Activated naive CD8-positive, alpha-beta T cell treated with anti-CD3 and anti-CD28 coated beads, Interleukin-2, amount 50 U/mL, for 24 hours (primary cell): Measurements from ENCODE around the gene DDAH1.

ENCODE experiments used
- ATAC-seq: fragments of 150-1000 bp; cut with Tn5 transposase; one replicate; pipeline ENCODE4 v1.10.0; 2021
- DNase-seq: peaks from one replicate; pipeline ENCODE4 v3.0.0; 2021
- H3K27ac Mint-ChIP-seq: one replicate; pipeline ENCODE4 v1.8.0; 2021; ENCODE audit warnings: mild to moderate bottlenecking, mixed read lengths
- H3K27me3 Mint-ChIP-seq: one replicate; pipeline ENCODE4 v1.8.0; 2021; ENCODE audit warnings: mixed read lengths
- H3K36me3 Mint-ChIP-seq: one replicate; pipeline ENCODE4 v1.8.0; 2021; ENCODE audit warnings: low read depth, mixed read lengths
- H3K4me1 Mint-ChIP-seq: one replicate; pipeline ENCODE4 v1.8.0; 2021; ENCODE audit warnings: mixed read lengths
- H3K4me3 Mint-ChIP-seq: one replicate; pipeline ENCODE4 v1.8.0; 2021; ENCODE audit warnings: mild to moderate bottlenecking, moderate library complexity, mixed read lengths
- H3K9me3 Mint-ChIP-seq: one replicate; pipeline ENCODE4 v1.8.0; 2021; ENCODE audit warnings: mixed read lengths

DDAH1 gene

GRCh38 chr1:85438353-85438752 is 26.6 kb downstream of the DDAH1 start:
- H3K4me1 Mint-ChIP-seq = no peaks in the 10 kb centered on the region
- peaks cover 3% of the 10 kb centered on the region for H3K27me3 Mint-ChIP-seq
- no peak overlapping the region for H3K4me3 Mint-ChIP-seq
- no peaks in the 10 kb centered on the region for H3K36me3 Mint-ChIP-seq
- H3K9me3 Mint-ChIP-seq = no peaks in the 10 kb centered on the region
- H3K27ac Mint-ChIP-seq = no peak overlapping the region
- ATAC-seq (no peak), DNase-seq (no peak)

- Mint-ChIP-seq H3K9me3 (no peaks in the 10 kb centered on the region), H3K36me3 (no peaks in the 10 kb centered on the region), H3K4me3 (no peak overlapping the region), H3K27ac (no peak overlapping the region), H3K4me1 (no peaks in the 10 kb centered on the region), H3K27me3 (peaks cover 3% of the 10 kb centered on the region)
- DNase-seq (no peak), ATAC-seq (no peak)
Observed at GRCh38 chr1:85437139-85437538, 27.8 kb downstream of the DDAH1 start.

DNA sequence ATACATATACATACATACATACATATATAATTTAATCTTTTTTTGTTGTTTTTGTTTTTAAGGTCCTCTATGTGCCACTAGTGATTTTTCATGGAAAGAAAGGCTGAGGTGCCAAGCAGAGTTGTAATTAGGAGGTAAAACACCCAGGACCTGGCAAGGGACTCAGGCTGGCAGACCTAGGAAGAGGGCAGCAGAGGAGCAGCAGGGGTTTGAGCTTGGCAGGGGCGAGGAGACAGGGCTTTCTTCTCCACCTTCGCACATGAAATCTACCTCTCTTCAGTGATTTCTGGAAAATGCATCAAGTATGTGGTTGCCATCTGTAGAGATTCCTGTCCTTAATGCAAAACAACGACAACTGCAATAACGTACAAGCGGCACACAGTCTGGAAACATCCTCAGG is 31.9 kb downstream of the DDAH1 start:
- peaks cover 4% of the 10 kb centered on the region for H3K27me3 Mint-ChIP-seq
- peaks cover 1% of the 10 kb centered on the region for H3K9me3 Mint-ChIP-seq
- no peak overlapping the region for H3K27ac Mint-ChIP-seq
- H3K4me1 Mint-ChIP-seq = no peaks in the 10 kb centered on the region
- ATAC-seq (no peak), DNase-seq (no peak)
- no peaks in the 10 kb centered on the region for H3K36me3 Mint-ChIP-seq
- H3K4me3 Mint-ChIP-seq = no peak overlapping the region

- no peaks in the 10 kb centered on the region for H3K4me1 Mint-ChIP-seq
Observed at GRCh38 chr1:85428471-85429089, 36.4 kb downstream of the DDAH1 start.

GRCh38 chr1:85427849-85428248 is 37.1 kb downstream of the DDAH1 start:
- Mint-ChIP-seq H3K4me1 (no peaks in the 10 kb centered on the region), H3K36me3 (no peaks in the 10 kb centered on the region), H3K4me3 (no peak overlapping the region), H3K9me3 (peaks cover 8% of the 10 kb centered on the region), H3K27me3 (peaks cover 5% of the 10 kb centered on the region), H3K27ac (no peak overlapping the region)
- DNase-seq = no peak
- no peak for ATAC-seq

More at GRCh38 chr1:85428471-85429089, 36.4 kb downstream of the DDAH1 start:
- Mint-ChIP-seq H3K36me3 (no peaks in the 10 kb centered on the region), H3K9me3 (peaks cover 8% of the 10 kb centered on the region), H3K27me3 (peaks cover 5% of the 10 kb centered on the region), H3K27ac (no peak overlapping the region), H3K4me3 (no peak overlapping the region)
- ATAC-seq = no peak
- DNase-seq = no peak

DNA sequence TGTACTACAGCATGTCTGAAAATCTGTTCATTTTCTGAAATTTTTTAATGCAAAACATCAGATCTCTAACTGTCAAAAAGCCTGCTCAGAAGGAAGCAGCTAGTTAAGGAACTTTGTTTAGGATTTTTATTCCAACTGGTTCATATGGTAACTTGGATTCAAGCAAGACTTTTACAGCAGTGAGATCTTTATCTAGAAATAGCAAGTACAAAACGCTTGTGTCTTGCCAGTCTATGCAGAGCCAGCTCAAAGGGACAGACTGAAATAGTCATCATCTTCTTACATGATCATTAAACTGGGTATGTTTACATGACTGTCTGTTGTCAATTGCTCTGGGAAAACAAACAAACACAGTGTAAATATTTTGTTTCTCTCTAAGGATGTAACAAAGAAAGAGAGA is 37.6 kb downstream of the DDAH1 start:
- no peak overlapping the region for H3K27ac Mint-ChIP-seq
- H3K9me3 Mint-ChIP-seq = peaks cover 8% of the 10 kb centered on the region

DNA sequence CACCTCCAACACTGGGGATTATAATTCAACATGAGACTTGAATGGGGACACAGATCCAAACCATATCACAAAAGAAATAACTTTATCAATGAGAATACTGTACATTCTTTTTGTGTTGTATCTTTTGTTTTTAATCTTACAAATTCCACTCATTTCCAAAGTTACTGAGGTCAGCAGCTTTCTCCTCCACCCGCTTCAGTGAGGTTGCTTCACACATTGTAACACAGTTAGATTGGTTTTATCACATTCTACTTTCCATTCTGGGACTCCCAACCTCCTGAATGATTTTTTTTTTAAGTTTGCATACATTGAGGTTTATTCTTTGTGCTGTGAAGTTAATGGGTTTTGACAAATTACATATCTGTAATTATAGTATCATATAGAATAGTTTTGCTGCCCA is 43.8 kb downstream of the DDAH1 start:
- no peaks in the 10 kb centered on the region for H3K36me3 Mint-ChIP-seq
- DNase-seq = no peak
- H3K9me3 Mint-ChIP-seq = peaks cover 5% of the 10 kb centered on the region
- no peak for ATAC-seq
- H3K27me3 Mint-ChIP-seq = peaks cover 2% of the 10 kb centered on the region
- H3K4me1 Mint-ChIP-seq = no peaks in the 10 kb centered on the region
- H3K27ac Mint-ChIP-seq = no peak overlapping the region
- H3K4me3 Mint-ChIP-seq = no peak overlapping the region

More for the DNA sequence above, 37.6 kb downstream of the DDAH1 start:
- Mint-ChIP-seq H3K36me3 (no peaks in the 10 kb centered on the region), H3K4me1 (no peaks in the 10 kb centered on the region), H3K4me3 (no peak overlapping the region), H3K27me3 (peaks cover 5% of the 10 kb centered on the region)
- ATAC-seq (no peak), DNase-seq (no peak)

DNA sequence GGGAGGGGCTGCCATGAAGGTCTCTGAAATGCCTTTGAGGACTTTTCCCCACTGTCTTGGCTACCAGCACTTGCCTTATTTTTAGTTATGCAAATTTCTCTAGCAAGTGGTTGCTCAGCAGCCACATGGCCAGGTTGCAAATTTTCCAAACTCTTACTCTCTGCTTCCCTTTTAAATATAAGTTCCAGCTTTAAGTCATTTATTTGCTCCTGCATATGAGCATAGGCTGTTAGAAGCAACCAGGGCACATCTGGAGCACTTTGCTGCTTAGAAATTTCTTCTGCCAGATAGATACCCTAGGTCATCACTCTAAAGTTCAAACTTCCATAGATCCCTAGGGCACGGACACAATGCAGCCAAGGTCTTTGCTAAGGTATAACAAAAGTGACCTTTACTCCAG is 44.8 kb downstream of the DDAH1 start:
- no peak for DNase-seq
- no peak for ATAC-seq
- peaks cover under 1% of the 10 kb centered on the region for H3K27me3 Mint-ChIP-seq
- no peak overlapping the region for H3K27ac Mint-ChIP-seq
- H3K36me3 Mint-ChIP-seq = no peaks in the 10 kb centered on the region
- H3K9me3 Mint-ChIP-seq = peaks cover 5% of the 10 kb centered on the region
- no peaks in the 10 kb centered on the region for H3K4me1 Mint-ChIP-seq
- no peak overlapping the region for H3K4me3 Mint-ChIP-seq

GRCh38 chr1:85417876-85418275 is 47.1 kb downstream of the DDAH1 start:
- ATAC-seq (no peak), DNase-seq (no peak)
- H3K36me3 Mint-ChIP-seq = no peaks in the 10 kb centered on the region
- H3K9me3 Mint-ChIP-seq = peaks cover 5% of the 10 kb centered on the region
- H3K27me3 Mint-ChIP-seq = no peaks in the 10 kb centered on the region
- H3K27ac Mint-ChIP-seq = no peak overlapping the region
- no peaks in the 10 kb centered on the region for H3K4me1 Mint-ChIP-seq
- H3K4me3 Mint-ChIP-seq = no peak overlapping the region

GRCh38 chr1:85417017-85417416 is 47.9 kb downstream of the DDAH1 start:
- H3K4me3 Mint-ChIP-seq = no peak overlapping the region
- H3K27ac Mint-ChIP-seq = no peak overlapping the region
- ATAC-seq (no peak), DNase-seq (no peak)
- no peaks in the 10 kb centered on the region for H3K27me3 Mint-ChIP-seq
- peaks cover 5% of the 10 kb centered on the region for H3K9me3 Mint-ChIP-seq
- no peaks in the 10 kb centered on the region for H3K4me1 Mint-ChIP-seq
- H3K36me3 Mint-ChIP-seq = no peaks in the 10 kb centered on the region

DNA sequence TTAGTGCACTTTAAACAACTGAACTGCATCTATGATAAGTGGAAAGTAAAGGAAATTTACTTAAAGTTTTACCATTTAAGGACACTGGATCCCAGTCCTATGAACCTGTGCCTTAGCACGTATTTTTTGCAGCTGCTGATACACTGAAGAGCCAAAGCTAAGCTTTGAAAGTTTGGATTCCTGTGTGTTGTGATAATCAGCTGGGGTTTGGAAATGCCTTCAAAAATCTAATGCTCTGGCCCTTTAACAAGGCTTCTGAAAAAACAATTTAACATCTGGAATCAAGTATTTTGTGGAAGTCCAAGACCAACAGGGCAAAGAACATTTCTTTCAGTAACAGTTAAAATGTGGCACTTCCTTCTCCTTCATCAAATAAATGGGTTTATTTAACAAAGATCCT is 51.8 kb downstream of the DDAH1 start:
- H3K4me1 Mint-ChIP-seq = no peaks in the 10 kb centered on the region
- no peaks in the 10 kb centered on the region for H3K36me3 Mint-ChIP-seq

DNA sequence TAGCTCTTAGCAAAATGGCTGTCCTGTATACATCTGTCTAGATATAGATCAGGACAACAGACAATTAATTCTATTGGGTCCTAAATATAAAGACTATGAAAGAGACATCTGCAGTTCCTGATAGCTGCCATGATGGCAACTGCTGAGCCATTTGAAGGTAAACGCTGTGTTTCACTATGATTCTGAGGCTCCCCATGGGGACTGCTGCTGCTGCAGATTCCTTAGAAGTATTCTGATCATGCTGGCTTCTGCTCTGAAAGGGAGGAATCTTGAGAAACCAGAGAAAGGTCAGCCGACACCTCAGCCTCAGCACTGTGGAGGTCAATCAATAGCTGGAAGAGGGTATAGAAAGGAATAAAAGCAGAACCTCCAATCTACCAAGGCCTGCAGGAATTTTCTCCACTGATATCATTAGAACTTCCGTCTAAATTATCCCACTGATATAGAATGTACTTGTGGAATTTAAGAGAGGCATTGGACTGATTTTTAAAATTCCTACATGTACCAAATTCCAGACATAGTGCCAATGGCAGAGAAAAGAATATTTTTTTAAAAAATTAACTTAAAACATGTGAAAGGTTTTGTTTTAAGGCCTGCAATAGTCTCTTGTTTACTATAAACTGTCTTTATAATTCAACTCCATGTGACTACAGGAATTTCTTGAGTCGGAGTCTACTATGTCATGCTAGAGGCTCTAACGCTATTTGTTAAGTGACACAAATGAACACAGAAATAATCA is 53.2 kb downstream of the DDAH1 start:
- no peak for DNase-seq
- no peaks in the 10 kb centered on the region for H3K27me3 Mint-ChIP-seq
- no peak overlapping the region for H3K27ac Mint-ChIP-seq
- H3K9me3 Mint-ChIP-seq = no peaks in the 10 kb centered on the region
- no peaks in the 10 kb centered on the region for H3K4me1 Mint-ChIP-seq
- ATAC-seq = no peak
- no peak overlapping the region for H3K4me3 Mint-ChIP-seq
- H3K36me3 Mint-ChIP-seq = no peaks in the 10 kb centered on the region

More for the DNA sequence above, 51.8 kb downstream of the DDAH1 start:
- Mint-ChIP-seq H3K27me3 (no peaks in the 10 kb centered on the region), H3K27ac (no peak overlapping the region), H3K4me3 (no peak overlapping the region), H3K9me3 (no peaks in the 10 kb centered on the region)
- no peak for ATAC-seq
- no peak for DNase-seq

- ATAC-seq = no peak
- H3K27me3 Mint-ChIP-seq = no peaks in the 10 kb centered on the region
Observed at GRCh38 chr1:85409516-85409915, 55.4 kb downstream of the DDAH1 start.

DNA sequence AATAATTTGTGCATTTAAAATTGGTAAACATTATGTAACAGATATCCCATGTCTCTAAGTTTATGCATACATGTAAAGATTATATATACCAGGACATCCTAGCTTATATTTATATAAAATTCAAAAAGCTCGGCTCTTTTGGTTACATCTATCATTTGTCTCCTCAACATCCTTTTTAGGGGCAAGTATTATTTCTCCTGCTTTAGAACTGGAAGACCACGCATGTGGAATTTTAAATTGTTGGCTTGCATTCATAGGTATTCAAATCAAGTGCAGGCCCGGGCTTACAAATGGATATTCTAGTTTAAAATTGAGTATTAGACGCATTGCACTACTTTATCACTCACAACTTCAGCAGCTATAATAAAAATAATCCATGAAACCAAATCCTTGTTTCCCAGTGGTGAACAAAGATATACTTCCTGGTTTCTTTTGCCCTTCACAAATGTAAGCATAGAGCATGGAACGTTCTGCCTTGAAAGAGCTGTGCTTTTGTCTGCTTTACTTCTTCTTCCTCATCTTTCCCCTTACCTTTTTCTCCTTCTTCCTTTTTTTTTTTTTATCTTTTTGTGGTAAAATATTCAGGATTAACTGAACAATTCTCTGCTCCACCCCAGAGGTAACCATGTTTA is 57.1 kb downstream of the DDAH1 start:
- ATAC-seq = no peak
- H3K27me3 Mint-ChIP-seq = no peaks in the 10 kb centered on the region

More at GRCh38 chr1:85409516-85409915, 55.4 kb downstream of the DDAH1 start:
- Mint-ChIP-seq H3K4me3 (no peak overlapping the region), H3K27ac (no peak overlapping the region), H3K9me3 (no peaks in the 10 kb centered on the region), H3K4me1 (no peaks in the 10 kb centered on the region), H3K36me3 (no peaks in the 10 kb centered on the region)
- no peak for DNase-seq

DNA sequence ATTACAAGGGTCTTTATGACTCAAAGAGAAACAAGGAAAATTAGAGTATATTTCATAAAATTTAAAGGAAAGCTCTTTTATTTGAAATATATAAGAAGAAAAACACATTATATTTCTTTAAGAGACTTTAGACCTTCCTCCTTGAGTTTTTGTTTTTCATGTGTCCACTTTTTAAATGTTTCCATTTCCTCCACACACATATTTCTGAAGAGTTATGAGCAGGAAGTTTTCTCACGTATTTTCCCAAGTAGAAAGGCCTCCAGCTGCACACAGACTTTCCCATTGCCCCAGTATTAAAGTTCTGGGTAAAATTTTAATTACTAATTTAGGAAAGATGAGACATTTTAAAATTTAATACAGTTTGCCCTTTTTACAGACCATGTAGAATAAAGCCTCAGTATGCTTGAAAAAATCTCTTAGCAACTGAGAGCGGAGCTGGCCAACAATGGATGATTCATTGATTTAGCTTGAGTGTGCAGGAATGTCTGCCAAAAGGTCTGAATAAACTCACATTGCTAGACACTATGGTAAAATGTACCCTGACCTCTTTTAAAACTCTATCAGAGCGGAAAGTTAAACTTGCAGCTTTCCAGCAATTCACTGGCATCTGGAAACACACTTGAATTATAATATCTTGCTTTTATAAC is 57.9 kb downstream of the DDAH1 start:
- H3K4me1 Mint-ChIP-seq = no peaks in the 10 kb centered on the region

More for the DNA sequence above, 57.1 kb downstream of the DDAH1 start:
- H3K9me3 Mint-ChIP-seq = no peaks in the 10 kb centered on the region
- H3K27ac Mint-ChIP-seq = no peak overlapping the region
- H3K4me1 Mint-ChIP-seq = no peaks in the 10 kb centered on the region
- DNase-seq = no peak
- H3K4me3 Mint-ChIP-seq = no peak overlapping the region
- H3K36me3 Mint-ChIP-seq = no peaks in the 10 kb centered on the region

More for the DNA sequence above, 57.9 kb downstream of the DDAH1 start:
- Mint-ChIP-seq H3K36me3 (no peaks in the 10 kb centered on the region), H3K27me3 (no peaks in the 10 kb centered on the region), H3K4me3 (no peak overlapping the region), H3K27ac (no peak overlapping the region), H3K9me3 (no peaks in the 10 kb centered on the region)
- no peak for DNase-seq
- ATAC-seq = no peak
